Colonic mucosa (tissue), 4 donors: ENCODE measurements around the gene PRDM12. TPM values are rescaled to one million over a fixed set of nuclear protein-coding genes. Genes with fewer than 3 reads are reported as not detected.

Source experiments
- DNase-seq: peaks from one replicate; pipeline ENCODE4 v3.0.0-alpha.2; 2020
- H3K27ac ChIP-seq: fragments of 200-600 bp; one replicate; pipeline ENCODE4 v1.8.0; 2021
- H3K27me3 ChIP-seq: fragments of 200-600 bp; one replicate; pipeline ENCODE4 v1.8.0; 2021
- H3K36me3 ChIP-seq: fragments of 200-600 bp; one replicate; pipeline ENCODE4 v1.8.0; 2021
- H3K4me1 ChIP-seq: fragments of 200-600 bp; one replicate; pipeline ENCODE4 v1.8.0; 2021; ENCODE audit warnings: mild to moderate bottlenecking
- H3K4me3 ChIP-seq: fragments of 200-600 bp; one replicate; pipeline ENCODE4 v1.8.0; 2021
- H3K9ac ChIP-seq, 2 donors: one replicate each; pipeline ENCODE4 v1.7.0; 2013; ENCODE audit warnings: control low read depth in 2 of 2, low read depth in 2 of 2, low read length in 2 of 2
- H3K9me3 ChIP-seq: fragments of 200-600 bp; one replicate; pipeline ENCODE4 v1.8.0; 2021
- intact Hi-C: fragments of 100-400 bp; cut with DNase I; formaldehyde crosslinking; loops from one replicate; pipeline ENCODE4 v1.14.1; 2022
- total RNA-seq, 2 donors: library from RNA; stranded (reverse); fragmentation: NEBNext Ultra II Directional in 1 of 2; extraction: Animal tissue kit (Norgen Biotek cat#: 25700) in 1 of 2; gene quantifications; one replicate each; pipeline ENCODE4 v1.2.1, GENCODE V29; 2021
- TF ChIP-seq, protein P1 (sequence below): fragments of 200-600 bp; IDR thresholded peaks from one replicate; pipeline ENCODE4 v1.8.0; 2022; ENCODE audit warnings: antibody characterized with exemption, mild to moderate bottlenecking
- donor health status: healthy.
- donor health status: DM: no; HTN: no; CAD: no.
- donor health status: DM: no; HTN: no; CAD: no.

The PRDM12 gene
- total RNA-seq, 2 donors from 2014 or later = not detected

DNA sequence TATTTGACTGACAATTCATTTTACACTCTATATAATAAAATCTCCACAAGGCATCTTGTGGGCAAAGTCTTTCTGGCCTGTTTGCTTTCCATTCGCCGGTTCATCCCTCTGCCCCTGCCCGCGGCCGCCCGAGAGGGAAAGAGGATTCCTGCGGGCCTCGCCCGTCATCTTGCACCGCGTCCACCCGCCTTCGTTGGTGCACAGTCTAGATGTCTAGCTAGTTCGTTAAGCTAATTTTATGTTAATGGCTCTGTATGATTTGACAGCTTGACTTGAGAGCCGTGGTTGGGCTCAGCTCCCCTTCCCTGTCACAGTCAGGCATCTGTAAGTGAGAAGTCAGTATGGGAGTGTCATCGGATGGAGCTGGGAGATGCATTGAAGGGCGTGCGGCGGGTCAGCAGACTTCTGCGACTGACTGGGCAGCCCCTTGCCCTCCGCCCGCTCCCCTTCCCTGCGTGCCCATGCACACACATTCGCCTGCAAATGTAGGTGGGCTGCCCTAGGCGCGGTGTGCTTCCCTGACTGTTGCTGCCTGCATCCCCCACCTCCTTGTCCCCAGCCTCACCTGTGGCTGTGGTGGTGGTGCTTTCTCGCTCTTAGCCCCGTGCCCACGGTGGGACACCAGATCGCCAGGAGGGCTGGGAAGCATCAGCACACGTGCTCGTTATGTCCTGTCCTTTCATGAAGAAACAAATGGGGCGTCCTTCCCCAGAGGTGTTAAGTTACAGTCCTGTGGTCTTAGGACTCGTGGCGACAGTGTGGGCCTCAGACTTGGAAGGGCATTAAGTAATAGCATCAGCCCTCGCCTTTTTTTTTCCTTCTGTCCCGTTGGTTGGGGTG, 25.9 kb upstream of the PRDM12 start:
- H3K9ac ChIP-seq = no peak overlapping the region
- no peaks in the 10 kb centered on the region for H3K27me3 ChIP-seq
- H3K27ac ChIP-seq = no peak overlapping the region
- intact Hi-C loops = no loop called here
- H3K9me3 ChIP-seq = no peaks in the 10 kb centered on the region
- no peaks in the 10 kb centered on the region for H3K4me1 ChIP-seq
- DNase-seq = no peak
- H3K36me3 ChIP-seq = peaks cover 6% of the 10 kb centered on the region
- H3K4me3 ChIP-seq = no peak overlapping the region
- TF ChIP-seq, protein P1, sequence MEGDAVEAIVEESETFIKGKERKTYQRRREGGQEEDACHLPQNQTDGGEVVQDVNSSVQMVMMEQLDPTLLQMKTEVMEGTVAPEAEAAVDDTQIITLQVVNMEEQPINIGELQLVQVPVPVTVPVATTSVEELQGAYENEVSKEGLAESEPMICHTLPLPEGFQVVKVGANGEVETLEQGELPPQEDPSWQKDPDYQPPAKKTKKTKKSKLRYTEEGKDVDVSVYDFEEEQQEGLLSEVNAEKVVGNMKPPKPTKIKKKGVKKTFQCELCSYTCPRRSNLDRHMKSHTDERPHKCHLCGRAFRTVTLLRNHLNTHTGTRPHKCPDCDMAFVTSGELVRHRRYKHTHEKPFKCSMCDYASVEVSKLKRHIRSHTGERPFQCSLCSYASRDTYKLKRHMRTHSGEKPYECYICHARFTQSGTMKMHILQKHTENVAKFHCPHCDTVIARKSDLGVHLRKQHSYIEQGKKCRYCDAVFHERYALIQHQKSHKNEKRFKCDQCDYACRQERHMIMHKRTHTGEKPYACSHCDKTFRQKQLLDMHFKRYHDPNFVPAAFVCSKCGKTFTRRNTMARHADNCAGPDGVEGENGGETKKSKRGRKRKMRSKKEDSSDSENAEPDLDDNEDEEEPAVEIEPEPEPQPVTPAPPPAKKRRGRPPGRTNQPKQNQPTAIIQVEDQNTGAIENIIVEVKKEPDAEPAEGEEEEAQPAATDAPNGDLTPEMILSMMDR = no peak

DNA sequence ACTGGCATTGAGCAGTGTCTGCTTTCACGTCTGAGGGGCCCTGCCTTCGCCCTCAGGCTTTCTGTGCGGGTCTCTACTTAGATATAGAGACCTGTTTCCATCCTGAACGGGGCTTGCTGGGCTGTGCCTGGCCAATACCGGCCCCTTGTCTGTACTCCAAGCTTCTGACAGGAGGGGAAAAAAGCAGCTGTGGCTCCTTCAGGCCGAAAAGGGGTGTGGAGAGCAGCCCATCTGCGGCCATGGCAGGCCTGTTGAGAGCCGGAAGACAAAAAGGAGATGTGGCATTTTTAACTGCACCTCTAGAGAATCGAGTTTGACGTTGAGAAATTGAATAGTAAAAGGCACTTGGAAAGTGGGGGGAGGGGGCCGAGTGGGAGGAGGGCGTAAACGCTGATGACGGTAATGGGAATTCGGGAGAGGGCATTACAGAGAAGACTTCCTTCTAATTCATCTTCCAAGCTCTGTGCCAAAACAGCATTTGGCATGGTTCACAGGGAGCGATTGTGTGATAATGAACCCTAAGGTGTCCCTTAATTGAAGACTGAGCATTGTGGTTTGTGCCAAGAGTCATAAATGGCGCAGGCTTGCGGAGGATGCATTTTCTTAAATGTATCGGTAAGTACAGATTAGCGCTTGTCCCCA, 25.1 kb upstream of the PRDM12 start:
- TF ChIP-seq, protein P1 = no peak
- no peak for DNase-seq

DNA sequence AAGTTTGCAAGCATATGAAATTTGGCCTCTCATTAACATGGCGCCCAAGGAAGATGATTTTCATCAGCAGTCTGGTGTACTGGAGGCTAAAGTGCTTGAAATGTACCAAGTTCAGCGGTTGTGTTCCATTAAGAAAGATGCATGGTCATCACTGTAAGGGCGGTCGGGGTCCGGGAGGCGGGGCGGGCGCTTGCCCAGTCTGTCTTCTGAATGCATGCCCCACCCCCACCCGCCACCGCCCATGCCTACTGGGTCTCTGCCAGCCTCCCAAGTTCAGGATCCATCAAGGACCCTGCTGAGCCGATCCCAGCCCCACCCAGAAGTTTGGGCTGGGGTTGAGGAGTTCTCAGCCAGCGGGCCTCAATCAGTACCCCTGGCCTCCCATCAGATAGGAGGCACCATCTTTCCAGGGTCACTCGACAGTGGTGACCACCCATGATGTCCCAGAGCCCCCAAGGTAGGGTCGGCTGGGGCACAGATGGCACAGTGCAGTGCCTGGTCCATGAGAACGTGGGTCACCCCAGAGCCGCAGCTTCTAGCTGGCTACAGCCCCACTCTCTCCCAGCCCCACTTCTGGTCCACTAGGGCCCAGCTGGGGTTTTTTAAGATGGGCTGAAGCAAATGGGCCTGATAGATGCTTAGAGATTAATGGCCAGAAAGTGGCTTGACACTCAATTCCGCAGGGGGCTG, 24.4 kb upstream of the PRDM12 start:
- TF ChIP-seq, protein P1 = no peak
- H3K4me1 ChIP-seq = no peaks in the 10 kb centered on the region
- no peak overlapping the region for H3K27ac ChIP-seq
- H3K9ac ChIP-seq = no peak overlapping the region
- H3K27me3 ChIP-seq = no peaks in the 10 kb centered on the region
- H3K36me3 ChIP-seq = no peaks in the 10 kb centered on the region
- H3K4me3 ChIP-seq = no peak overlapping the region
- H3K9me3 ChIP-seq = no peaks in the 10 kb centered on the region
- intact Hi-C loops = no loop called here
- no peak for DNase-seq

More for the DNA sequence above, 25.1 kb upstream of the PRDM12 start:
- H3K4me1 ChIP-seq = no peaks in the 10 kb centered on the region
- no peak overlapping the region for H3K27ac ChIP-seq
- peaks cover 2% of the 10 kb centered on the region for H3K36me3 ChIP-seq
- no peaks in the 10 kb centered on the region for H3K9me3 ChIP-seq
- intact Hi-C loops = no loop called here
- H3K4me3 ChIP-seq = no peak overlapping the region
- H3K9ac ChIP-seq = no peak overlapping the region
- H3K27me3 ChIP-seq = no peaks in the 10 kb centered on the region

DNA sequence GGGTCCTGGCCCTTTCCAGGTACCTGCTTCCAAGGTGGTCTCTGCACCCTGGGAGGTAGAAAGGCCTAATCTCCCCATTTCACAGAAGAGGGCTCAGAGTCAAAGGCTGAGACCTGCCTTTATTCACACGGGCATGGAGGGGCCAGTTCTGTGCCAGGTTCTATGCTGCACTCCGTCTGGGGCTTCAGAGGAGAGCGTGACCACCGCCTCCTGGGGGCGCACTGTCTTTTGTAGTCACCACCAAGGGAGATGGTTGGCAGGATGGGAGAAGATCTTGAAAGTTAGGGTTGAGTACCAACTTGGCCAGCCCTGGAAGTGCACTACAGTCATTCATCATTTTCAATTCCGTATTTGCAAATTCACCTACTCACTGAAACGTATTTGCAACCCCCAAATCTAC, 23.7 kb upstream of the PRDM12 start:
- Histone ChIP-seq H3K27ac (no peak overlapping the region), H3K27me3 (no peaks in the 10 kb centered on the region), H3K36me3 (no peaks in the 10 kb centered on the region), H3K9ac (no peak overlapping the region), H3K4me3 (no peak overlapping the region), H3K9me3 (no peaks in the 10 kb centered on the region), H3K4me1 (no peaks in the 10 kb centered on the region)
- intact Hi-C loops = no loop called here
- DNase-seq = no peak
- TF ChIP-seq, protein P1 = no peak

DNA sequence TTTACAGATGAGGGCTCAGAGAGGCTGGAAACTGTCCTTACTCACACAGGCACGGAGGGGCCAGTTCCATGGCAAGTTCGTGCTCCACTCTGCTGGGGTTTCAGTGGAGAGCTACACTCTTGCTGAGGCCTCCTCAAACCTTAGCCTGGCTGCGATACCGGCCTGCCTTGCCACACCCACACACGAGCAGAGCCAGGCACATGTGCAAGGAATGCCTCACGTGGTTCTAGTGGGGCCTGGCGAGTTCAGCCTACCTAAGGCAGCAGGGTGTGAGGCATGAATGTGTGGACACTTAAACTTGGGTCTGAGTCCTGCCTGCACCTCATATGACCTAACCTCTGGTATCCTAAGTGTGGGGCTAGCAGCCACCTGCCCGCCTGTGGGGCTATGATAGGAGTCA, 21.5 kb upstream of the PRDM12 start:
- Histone ChIP-seq H3K9ac (no peak overlapping the region), H3K27me3 (no peaks in the 10 kb centered on the region), H3K4me1 (no peaks in the 10 kb centered on the region), H3K9me3 (no peaks in the 10 kb centered on the region), H3K27ac (no peak overlapping the region), H3K4me3 (no peak overlapping the region), H3K36me3 (no peaks in the 10 kb centered on the region)
- no peak for DNase-seq
- intact Hi-C loops = no loop called here
- TF ChIP-seq, protein P1 = no peak
